SU-DHL-6 (cell line): ENCODE data around the gene GNB3.
"Not testable (repeated sequence)": the region's sequence is repeated elsewhere in the genome, so short reads cannot be mapped to it uniquely, and the experiment has no call there.

Experiments used
- H2AFZ ChIP-seq: fragments of 200-600 bp; sonication (generic); 2 replicates; pipeline ENCODE4 v1.6.1; 2014; ENCODE audit warnings: low read depth, mild to moderate bottlenecking, moderate library complexity, mixed read lengths, antibody characterized with exemption, low read length; ENCODE audit not compliant: severe bottlenecking
- H3F3A ChIP-seq: fragments of 200-600 bp; shearing (Covaris generic); 2 replicates; pipeline ENCODE4 v1.6.0; 2016; ENCODE audit warnings: antibody characterized with exemption, mild to moderate bottlenecking; ENCODE audit not compliant: insufficient read depth
- H3K27ac ChIP-seq: fragments of 200-600 bp; sonication (generic); 2 replicates; pipeline ENCODE4 v1.5.1; 2016; ENCODE audit warnings: low read depth, mild to moderate bottlenecking, low read length, moderate library complexity, mixed read lengths
- H3K27me3 ChIP-seq: fragments of 200-600 bp; sonication (generic), shearing (Covaris generic); 2 replicates; pipeline ENCODE4 v1.6.0; 2014; ENCODE audit warnings: mild to moderate bottlenecking, low read length
- H3K36me3 ChIP-seq: fragments of 200-600 bp; sonication (generic); 2 replicates; pipeline ENCODE4 v1.6.1; 2014; ENCODE audit warnings: mild to moderate bottlenecking, low read length, mixed read lengths
- H3K4me2 ChIP-seq: fragments of 300-600, 200-600 bp; shearing (Covaris generic), sonication (generic); 2 replicates; pipeline ENCODE4 v1.6.0; 2014; ENCODE audit warnings: low read length, low read depth, mild to moderate bottlenecking; ENCODE audit not compliant: poor library complexity, severe bottlenecking
- H3K4me3 ChIP-seq: fragments of 200-600 bp; sonication (generic); 2 replicates; pipeline ENCODE4 v1.5.1; 2014; ENCODE audit warnings: antibody characterized with exemption, low read length, mild to moderate bottlenecking, mixed read lengths; ENCODE audit not compliant: insufficient read depth, poor library complexity, severe bottlenecking
- H3K79me2 ChIP-seq: fragments of 200-600 bp; sonication (generic); 2 replicates; pipeline ENCODE4 v1.6.1; 2014; ENCODE audit warnings: mild to moderate bottlenecking, low read length, moderate library complexity; ENCODE audit not compliant: insufficient read depth
- H3K9ac ChIP-seq: fragments of 200-600 bp; sonication (generic); 2 replicates; pipeline ENCODE4 v1.7.0; 2014; ENCODE audit warnings: mild to moderate bottlenecking, low read length
- H3K9me2 ChIP-seq: fragments of 200-600 bp; sonication (generic); replicated peaks from 2 replicates; pipeline ENCODE4 v1.6.1; 2014; ENCODE audit warnings: low read length; ENCODE audit not compliant: insufficient read depth
- H3K9me3 ChIP-seq: fragments of 200-600 bp; sonication (generic); 2 replicates; pipeline ENCODE4 v1.6.1; 2014; ENCODE audit warnings: low read length, mixed read lengths; ENCODE audit not compliant: insufficient read depth
- H4K20me1 ChIP-seq: fragments of 200-600 bp; sonication (generic); 2 replicates; pipeline ENCODE4 v1.6.1; 2014; ENCODE audit warnings: low read depth, mild to moderate bottlenecking, antibody characterized with exemption, low read length, moderate library complexity, mixed read lengths
- EZH2phosphoT487 ChIP-seq: fragments of 200-600 bp; sonication (generic), shearing (Covaris generic); conservative IDR thresholded peaks from 2 replicates; pipeline ENCODE4 v1.6.1; 2018; ENCODE audit warnings: mild to moderate bottlenecking, antibody characterized with exemption, low read length, moderate library complexity, mixed read lengths
- TF ChIP-seq, protein P1 (sequence below): fragments of 200-600 bp; sonication (generic); IDR thresholded peaks from one replicate; pipeline ENCODE4 v1.5.1; 2017; ENCODE audit warnings: antibody characterized with exemption, mild to moderate bottlenecking, low read length, moderate library complexity; ENCODE audit not compliant: insufficient read depth, poor library complexity, severe bottlenecking

The GNB3 gene

DNA sequence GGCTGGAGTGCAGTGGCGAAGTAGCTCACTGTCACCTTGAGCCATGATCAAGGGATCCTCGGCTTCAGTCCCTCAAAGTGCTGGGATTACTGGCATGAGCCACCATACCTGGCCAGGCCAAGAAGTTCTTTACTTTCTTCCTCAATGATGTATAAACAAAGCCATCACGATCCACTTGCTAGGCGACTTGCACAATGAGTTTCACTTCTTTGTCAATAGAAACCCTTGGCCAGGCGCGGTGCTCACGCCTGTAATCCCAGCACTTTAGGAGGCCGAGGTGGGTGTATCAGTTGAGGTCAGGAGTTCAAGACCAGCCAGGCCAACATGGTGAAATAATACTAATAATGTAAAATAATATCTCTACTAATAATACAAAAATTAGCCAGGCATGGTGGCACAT is 46.7 kb downstream of the GNB3 start:
- no peaks in the 10 kb centered on the region for H4K20me1 ChIP-seq
- H3K4me3 ChIP-seq: no peak overlapping the region
- no peak overlapping the region for H3K27ac ChIP-seq
- no peaks in the 10 kb centered on the region for H3K79me2 ChIP-seq
- no peaks in the 10 kb centered on the region for H3K36me3 ChIP-seq
- no peaks in the 10 kb centered on the region for H3K9me3 ChIP-seq
- H3K27me3 ChIP-seq: no peaks in the 10 kb centered on the region
- TF ChIP-seq EZH2phosphoT487: no peak
- TF ChIP-seq, protein P1, sequence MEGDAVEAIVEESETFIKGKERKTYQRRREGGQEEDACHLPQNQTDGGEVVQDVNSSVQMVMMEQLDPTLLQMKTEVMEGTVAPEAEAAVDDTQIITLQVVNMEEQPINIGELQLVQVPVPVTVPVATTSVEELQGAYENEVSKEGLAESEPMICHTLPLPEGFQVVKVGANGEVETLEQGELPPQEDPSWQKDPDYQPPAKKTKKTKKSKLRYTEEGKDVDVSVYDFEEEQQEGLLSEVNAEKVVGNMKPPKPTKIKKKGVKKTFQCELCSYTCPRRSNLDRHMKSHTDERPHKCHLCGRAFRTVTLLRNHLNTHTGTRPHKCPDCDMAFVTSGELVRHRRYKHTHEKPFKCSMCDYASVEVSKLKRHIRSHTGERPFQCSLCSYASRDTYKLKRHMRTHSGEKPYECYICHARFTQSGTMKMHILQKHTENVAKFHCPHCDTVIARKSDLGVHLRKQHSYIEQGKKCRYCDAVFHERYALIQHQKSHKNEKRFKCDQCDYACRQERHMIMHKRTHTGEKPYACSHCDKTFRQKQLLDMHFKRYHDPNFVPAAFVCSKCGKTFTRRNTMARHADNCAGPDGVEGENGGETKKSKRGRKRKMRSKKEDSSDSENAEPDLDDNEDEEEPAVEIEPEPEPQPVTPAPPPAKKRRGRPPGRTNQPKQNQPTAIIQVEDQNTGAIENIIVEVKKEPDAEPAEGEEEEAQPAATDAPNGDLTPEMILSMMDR: no peak
- H3F3A ChIP-seq: peaks cover 12% of the 10 kb centered on the region
- no peak overlapping the region for H3K4me2 ChIP-seq
- H3K9me2 ChIP-seq: no peaks in the 10 kb centered on the region
- H2AFZ ChIP-seq: no peak overlapping the region
- no peak overlapping the region for H3K9ac ChIP-seq

DNA sequence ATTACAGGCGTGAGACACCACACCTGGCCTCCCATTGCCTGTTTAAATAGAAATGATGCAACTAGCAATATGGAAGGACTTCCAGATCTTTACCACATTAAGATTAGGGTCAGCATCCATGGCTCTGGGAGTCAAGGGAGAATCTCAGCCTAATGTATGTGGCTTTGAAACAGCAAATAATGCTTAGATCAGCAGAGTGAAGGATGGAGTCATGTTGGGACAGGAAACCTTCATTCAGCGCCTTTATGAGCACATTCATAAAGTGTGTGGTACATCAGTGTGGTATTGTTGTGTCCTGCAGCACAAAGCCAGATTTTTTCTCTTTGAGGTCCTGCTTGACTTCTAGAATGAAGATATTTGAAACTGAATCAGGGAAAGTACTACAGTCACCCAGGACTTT is 47.6 kb downstream of the GNB3 start:
- no peak overlapping the region for H3K27ac ChIP-seq

DNA sequence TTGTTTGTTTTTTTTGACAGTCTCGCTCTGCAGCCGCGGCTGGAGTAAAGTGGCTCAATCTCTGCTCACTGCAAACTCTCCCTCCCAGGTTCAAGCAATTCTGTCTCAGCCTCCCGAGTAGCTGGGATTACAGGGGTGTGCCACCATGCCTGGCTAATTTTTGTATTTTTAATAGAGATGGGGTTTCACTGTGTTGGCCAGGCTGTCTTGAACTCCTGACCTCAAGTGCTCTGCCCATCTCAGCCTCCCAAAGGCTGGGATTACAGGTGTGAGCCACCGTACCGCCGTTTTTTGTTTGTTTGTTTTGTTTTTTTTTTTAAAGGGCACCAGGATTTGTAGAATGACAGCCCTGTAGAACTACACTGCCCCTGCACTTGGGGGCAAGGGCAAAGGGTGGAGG is 48.1 kb downstream of the GNB3 start:
- not testable (repeated sequence) for H3K36me3 ChIP-seq, H3K9me3 ChIP-seq, H3K4me2 ChIP-seq, H3K9me2 ChIP-seq, H4K20me1 ChIP-seq, H3K79me2 ChIP-seq, H3K27me3 ChIP-seq, H3K27ac ChIP-seq, H3K4me3 ChIP-seq, H2AFZ ChIP-seq, H3K9ac ChIP-seq
- peaks cover 12% of the 10 kb centered on the region for H3F3A ChIP-seq

More for the DNA sequence above, 47.6 kb downstream of the GNB3 start:
- H3K9me3 ChIP-seq: no peaks in the 10 kb centered on the region
- no peaks in the 10 kb centered on the region for H4K20me1 ChIP-seq
- H3K9ac ChIP-seq: no peak overlapping the region
- TF ChIP-seq, protein P1: no peak
- no peak for TF ChIP-seq EZH2phosphoT487
- H3K9me2 ChIP-seq: no peaks in the 10 kb centered on the region
- H3K4me3 ChIP-seq: no peak overlapping the region
- H3K27me3 ChIP-seq: no peaks in the 10 kb centered on the region
- H3F3A ChIP-seq: peaks cover 12% of the 10 kb centered on the region
- no peaks in the 10 kb centered on the region for H3K79me2 ChIP-seq
- no peak overlapping the region for H3K4me2 ChIP-seq
- H2AFZ ChIP-seq: no peak overlapping the region
- H3K36me3 ChIP-seq: no peaks in the 10 kb centered on the region

DNA sequence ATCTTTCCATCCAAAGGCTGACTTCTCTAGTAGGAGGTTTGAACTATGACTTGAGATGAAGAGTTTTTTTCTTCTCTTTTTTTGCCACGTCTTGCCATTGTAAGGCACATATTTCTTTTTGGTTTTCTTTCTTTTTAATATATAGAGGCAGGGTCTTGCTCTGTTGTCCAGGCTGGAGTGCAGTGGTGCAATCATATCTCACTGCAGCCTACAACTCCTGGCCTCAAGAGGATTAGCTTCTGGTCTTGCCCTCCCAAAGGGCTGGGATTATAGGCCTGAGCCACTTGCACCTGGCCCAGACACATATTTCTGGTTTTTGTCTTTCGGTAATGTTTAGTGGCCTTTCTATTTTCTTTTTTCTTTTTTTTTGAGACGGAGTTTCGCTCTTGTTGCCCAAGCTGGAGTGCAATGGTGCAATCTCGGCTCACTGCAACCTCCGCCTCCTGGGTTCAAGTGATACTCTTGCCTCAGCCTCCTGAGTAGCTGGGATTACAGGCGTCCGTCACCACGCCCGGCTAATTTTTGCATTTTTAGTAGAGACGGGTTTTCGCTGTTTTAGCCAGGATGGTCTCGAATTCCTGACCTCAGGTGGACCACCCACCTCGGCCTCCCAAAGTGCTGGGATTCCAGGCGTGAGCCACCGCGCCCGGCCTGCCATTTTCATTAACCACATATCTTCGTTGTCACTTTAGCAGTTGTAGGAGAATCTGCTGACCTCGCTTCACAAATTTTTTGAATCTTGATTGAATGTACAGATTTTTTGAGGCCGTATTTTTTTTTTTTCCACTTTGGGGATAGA is 49.2 kb downstream of the GNB3 start:
- Histone ChIP-seq H3K9ac (peak overlapping the region; percentile 67), H3K4me3 (peak overlapping the region; percentile 53), H3F3A (peaks cover 12% of the 10 kb centered on the region), H3K4me2 (peak overlapping the region; percentile 92), H2AFZ (peak overlapping the region; percentile 77), H3K27ac (peak overlapping the region; percentile 78)
- not testable (repeated sequence) for H4K20me1 ChIP-seq, H3K27me3 ChIP-seq, H3K79me2 ChIP-seq, H3K9me2 ChIP-seq, H3K36me3 ChIP-seq, H3K9me3 ChIP-seq
